GM23338 (cell line): ENCODE data around the gene POFUT2.

Experiments used
- CREB1 ChIP-seq: fragments of 250-450 bp; sonication (Bioruptor Pico); IDR thresholded peaks from 2 replicates; pipeline ENCODE4 v1.5.0; 2020; ENCODE audit warnings: low read depth, mild to moderate bottlenecking, moderate library complexity
- CTCF ChIP-seq, 2 experiments: fragments of 200-600 bp in 1 of 2; sonication (generic) in 1 of 2; conservative IDR thresholded peaks; 2 replicates each; pipeline versions ENCODE4 v1.5.1 to v1.6.1; 2016 to 2017; ENCODE audit warnings: antibody characterized with exemption in 2 of 2, low read depth in 2 of 2, mild to moderate bottlenecking in 2 of 2, moderate library complexity in 1 of 2
- EZH2 ChIP-seq: fragments of 200-600 bp; sonication (generic); IDR thresholded peaks from one replicate; pipeline ENCODE4 v1.8.0; 2017; ENCODE audit warnings: antibody characterized with exemption, mild to moderate bottlenecking, low read depth; ENCODE audit not compliant: unreplicated experiment
- EZH2phosphoT487 ChIP-seq: fragments of 200-600 bp; sonication (generic); IDR thresholded peaks from one replicate; pipeline ENCODE4 v1.8.1; 2018; ENCODE audit warnings: antibody characterized with exemption; ENCODE audit not compliant: unreplicated experiment
- JUNB ChIP-seq: IDR thresholded peaks from one replicate; pipeline ENCODE4 v1.6.1; 2016; ENCODE audit warnings: antibody characterized with exemption; ENCODE audit not compliant: unreplicated experiment
- NANOG ChIP-seq: IDR thresholded peaks from 2 replicates; pipeline ENCODE4 v1.6.1; 2016; ENCODE audit warnings: antibody characterized with exemption, borderline replicate concordance
- POLR2AphosphoS5 ChIP-seq: IDR thresholded peaks from 2 replicates; pipeline ENCODE4 v1.6.1; 2016; ENCODE audit warnings: antibody characterized with exemption, low read depth
- REST ChIP-seq: IDR thresholded peaks from one replicate; pipeline ENCODE4 v1.6.1; 2018; ENCODE audit warnings: antibody characterized with exemption; ENCODE audit not compliant: unreplicated experiment
- STAT1 ChIP-seq: IDR thresholded peaks from one replicate; pipeline ENCODE4 v1.6.1; 2016; ENCODE audit warnings: antibody characterized with exemption; ENCODE audit not compliant: unreplicated experiment
- ZNF114 ChIP-seq: fragments of 250-450 bp; sonication (Bioruptor Pico); IDR thresholded peaks from 2 replicates; pipeline ENCODE4 v1.5.0; 2020; ENCODE audit warnings: mild to moderate bottlenecking, moderate library complexity
- ZNF331 ChIP-seq: fragments of 250-450 bp; sonication (Bioruptor Pico); IDR thresholded peaks from 2 replicates; pipeline ENCODE4 v1.5.0; 2020; ENCODE audit warnings: low read depth, mild to moderate bottlenecking, moderate library complexity
- TF ChIP-seq, protein P1 (sequence below): IDR thresholded peaks from 2 replicates; pipeline ENCODE4 v1.6.1; 2016; ENCODE audit warnings: antibody characterized with exemption

GRCh38 chr21:45231705-45232104 lies 56.0 kb downstream of the POFUT2 start:
- no peak for TF ChIP-seq CREB1 (CRISPR knock-in tag)
- TF ChIP-seq EZH2phosphoT487: no peak
- TF ChIP-seq CTCF (conservative IDR thresholded peaks at IDR 0.05; ENCODE audit: low read depth in 2 of 2): no peak
- no peak for TF ChIP-seq EZH2
- TF ChIP-seq JUNB: no peak
- TF ChIP-seq POLR2AphosphoS5: no peak
- no peak for TF ChIP-seq ZNF114 (CRISPR knock-in tag)
- no peak for TF ChIP-seq NANOG
- TF ChIP-seq STAT1: no peak
- no peak for TF ChIP-seq REST
- TF ChIP-seq, protein P1, sequence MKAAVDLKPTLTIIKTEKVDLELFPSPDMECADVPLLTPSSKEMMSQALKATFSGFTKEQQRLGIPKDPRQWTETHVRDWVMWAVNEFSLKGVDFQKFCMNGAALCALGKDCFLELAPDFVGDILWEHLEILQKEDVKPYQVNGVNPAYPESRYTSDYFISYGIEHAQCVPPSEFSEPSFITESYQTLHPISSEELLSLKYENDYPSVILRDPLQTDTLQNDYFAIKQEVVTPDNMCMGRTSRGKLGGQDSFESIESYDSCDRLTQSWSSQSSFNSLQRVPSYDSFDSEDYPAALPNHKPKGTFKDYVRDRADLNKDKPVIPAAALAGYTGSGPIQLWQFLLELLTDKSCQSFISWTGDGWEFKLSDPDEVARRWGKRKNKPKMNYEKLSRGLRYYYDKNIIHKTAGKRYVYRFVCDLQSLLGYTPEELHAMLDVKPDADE: no peak
- no peak for TF ChIP-seq ZNF331 (CRISPR knock-in tag)
